Smooth muscle cell (in vitro differentiated cells): Measurements from ENCODE around the gene KDM2B. TPM values are rescaled to one million over a fixed set of nuclear protein-coding genes. Genes with fewer than 3 reads are reported as not detected.

Source experiments
- DNase-seq: peaks from one replicate; lab custom pipeline; 2025; ENCODE audit not compliant: unreplicated experiment; lab: John Stamatoyannopoulos, UW
- H2AFZ ChIP-seq: fragments of 200-600 bp; sonication (generic); 2 replicates; pipeline ENCODE4 v1.6.0; 2016; ENCODE audit warnings: antibody characterized with exemption, low read depth, mild to moderate bottlenecking
- H3F3A ChIP-seq: fragments of 200-600 bp; sonication (generic); 2 replicates; pipeline ENCODE4 v1.6.0; 2017; ENCODE audit warnings: antibody characterized with exemption, low read depth
- H3K27ac ChIP-seq: fragments of 200-600 bp; sonication (generic); 2 replicates; pipeline ENCODE4 v1.5.1; 2016; ENCODE audit warnings: low read depth, mild to moderate bottlenecking
- H3K27me3 ChIP-seq: fragments of 200-600 bp; sonication (generic); 2 replicates; pipeline ENCODE4 v1.6.1; 2016; ENCODE audit warnings: low read depth, mild to moderate bottlenecking
- H3K36me3 ChIP-seq: fragments of 200-600 bp; sonication (generic); 2 replicates; pipeline ENCODE4 v1.5.1; 2016; ENCODE audit warnings: low read depth
- H3K4me1 ChIP-seq: fragments of 200-600 bp; sonication (generic); 2 replicates; pipeline ENCODE4 v1.5.1; 2016; ENCODE audit warnings: low read depth
- H3K4me2 ChIP-seq: fragments of 200-600 bp; sonication (generic); 2 replicates; pipeline ENCODE4 v1.6.0; 2016; ENCODE audit warnings: mild to moderate bottlenecking
- H3K4me3 ChIP-seq: fragments of 200-600 bp; sonication (generic); 2 replicates; pipeline ENCODE4 v1.5.1; 2016; ENCODE audit warnings: mild to moderate bottlenecking
- H3K79me2 ChIP-seq: fragments of 200-600 bp; sonication (generic); 2 replicates; pipeline ENCODE4 v1.6.0; 2016; ENCODE audit warnings: low read depth, mild to moderate bottlenecking
- H3K9ac ChIP-seq: fragments of 200-600 bp; sonication (generic); 2 replicates; pipeline ENCODE4 v1.6.0; 2016; ENCODE audit warnings: low read depth
- H3K9me3 ChIP-seq: fragments of 200-600 bp; sonication (generic); replicated peaks from 2 replicates; pipeline ENCODE4 v1.5.1; 2016; ENCODE audit warnings: low read depth
- H4K20me1 ChIP-seq: fragments of 200-600 bp; sonication (generic); 2 replicates; pipeline ENCODE4 v1.6.0; 2016; ENCODE audit warnings: low read depth
- WGBS: methylation state at CpG from one replicate; pipeline ENCODE4 v1.1.7; 2016; ENCODE audit warnings: low lambda C conversion rate; 5-methylcytosine and 5-hydroxymethylcytosine counted together
- polyA plus RNA-seq: library from polyadenylated mRNA; unstranded; fragments of >200 nt; fragmentation: Nextera tagmentation; extraction: Ambion mirVana; gene quantifications from 2 replicates; pipeline ENCODE4 v1.2.1, GENCODE V29; 2016
- total RNA-seq: library from RNA; depleted of rRNA; stranded (reverse); fragments of >200 nt; gene quantifications from 2 replicates; pipeline ENCODE4 v1.2.3, GENCODE V29; 2014
- TF ChIP-seq, protein P1 (sequence below): fragments of 200-600 bp; sonication (generic); IDR thresholded peaks from 2 replicates; pipeline ENCODE4 v1.5.1; 2017; ENCODE audit warnings: borderline replicate concordance, mild to moderate bottlenecking, antibody characterized with exemption; ENCODE audit not compliant: insufficient read depth, poor library complexity, severe bottlenecking

KDM2B gene
- total RNA-seq (19.9 and 34.9 TPM in 2 replicates), polyA plus RNA-seq (16.3 and 22.6 TPM in 2 replicates)

DNA sequence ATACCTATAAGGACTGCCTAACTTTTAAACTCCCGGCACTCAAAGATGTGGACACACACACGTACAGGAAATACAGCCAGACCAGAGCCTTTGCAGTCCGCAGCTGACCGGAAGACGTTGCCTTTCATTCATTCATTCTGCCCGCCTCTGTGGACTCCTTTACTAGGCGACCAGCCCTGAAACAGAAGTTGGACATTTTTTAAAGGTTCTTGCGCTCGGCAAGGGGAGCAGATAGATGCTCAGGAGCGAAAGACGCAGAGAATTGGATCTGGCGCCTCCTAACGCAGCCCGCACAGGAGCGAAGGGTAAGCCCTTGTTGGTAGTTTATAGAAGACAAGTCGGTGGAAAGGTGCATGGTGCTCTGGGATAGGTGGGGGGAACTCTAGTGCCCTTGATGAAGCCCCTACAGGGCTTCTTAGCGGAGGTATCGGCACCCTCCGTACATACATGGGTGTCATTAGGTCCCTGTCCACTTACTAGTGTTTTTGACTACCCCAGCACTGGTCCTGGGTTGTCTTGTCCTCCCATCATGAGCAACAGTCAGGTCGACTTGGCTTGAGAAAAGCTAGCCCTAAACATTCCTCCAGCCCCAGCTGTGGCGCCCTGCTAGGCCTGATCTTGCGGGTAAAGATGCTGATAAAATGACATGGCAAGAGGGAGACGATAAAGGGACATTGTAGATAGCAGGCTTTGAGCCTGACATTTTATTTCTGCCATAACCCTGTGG lies at the start of gene KDM2B:
Gene KDM2B, minus strand, starts transcription at position 65 of the 727 bp plus-strand sequence. CDS start 112 bp downstream, outside the sequence.
- Histone ChIP-seq H3K4me1 (peaks cover 40% of the 10 kb centered on the region), H3K4me3 (peak within 1 kb of the TSS; percentile 78), H3K9ac (peak within 1 kb of the TSS; percentile 81), H3K27ac (peak within 1 kb of the TSS; percentile 60), H3K9me3 (no peaks in the 10 kb centered on the region), H4K20me1 (no peaks in the 10 kb centered on the region), H3F3A (peaks cover 20% of the 10 kb centered on the region), H3K79me2 (no peaks in the 10 kb centered on the region), H3K4me2 (peak within 1 kb of the TSS; percentile 100), H2AFZ (peak within 1 kb of the TSS; percentile 96), H3K27me3 (no peaks in the 10 kb centered on the region), H3K36me3 (no peaks in the 10 kb centered on the region)
- 4% methylated on average over 23 of the region's 23 CpGs for WGBS
- peak; percentile 15 for DNase-seq
- TF ChIP-seq, protein P1, sequence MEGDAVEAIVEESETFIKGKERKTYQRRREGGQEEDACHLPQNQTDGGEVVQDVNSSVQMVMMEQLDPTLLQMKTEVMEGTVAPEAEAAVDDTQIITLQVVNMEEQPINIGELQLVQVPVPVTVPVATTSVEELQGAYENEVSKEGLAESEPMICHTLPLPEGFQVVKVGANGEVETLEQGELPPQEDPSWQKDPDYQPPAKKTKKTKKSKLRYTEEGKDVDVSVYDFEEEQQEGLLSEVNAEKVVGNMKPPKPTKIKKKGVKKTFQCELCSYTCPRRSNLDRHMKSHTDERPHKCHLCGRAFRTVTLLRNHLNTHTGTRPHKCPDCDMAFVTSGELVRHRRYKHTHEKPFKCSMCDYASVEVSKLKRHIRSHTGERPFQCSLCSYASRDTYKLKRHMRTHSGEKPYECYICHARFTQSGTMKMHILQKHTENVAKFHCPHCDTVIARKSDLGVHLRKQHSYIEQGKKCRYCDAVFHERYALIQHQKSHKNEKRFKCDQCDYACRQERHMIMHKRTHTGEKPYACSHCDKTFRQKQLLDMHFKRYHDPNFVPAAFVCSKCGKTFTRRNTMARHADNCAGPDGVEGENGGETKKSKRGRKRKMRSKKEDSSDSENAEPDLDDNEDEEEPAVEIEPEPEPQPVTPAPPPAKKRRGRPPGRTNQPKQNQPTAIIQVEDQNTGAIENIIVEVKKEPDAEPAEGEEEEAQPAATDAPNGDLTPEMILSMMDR: no peak

DNA sequence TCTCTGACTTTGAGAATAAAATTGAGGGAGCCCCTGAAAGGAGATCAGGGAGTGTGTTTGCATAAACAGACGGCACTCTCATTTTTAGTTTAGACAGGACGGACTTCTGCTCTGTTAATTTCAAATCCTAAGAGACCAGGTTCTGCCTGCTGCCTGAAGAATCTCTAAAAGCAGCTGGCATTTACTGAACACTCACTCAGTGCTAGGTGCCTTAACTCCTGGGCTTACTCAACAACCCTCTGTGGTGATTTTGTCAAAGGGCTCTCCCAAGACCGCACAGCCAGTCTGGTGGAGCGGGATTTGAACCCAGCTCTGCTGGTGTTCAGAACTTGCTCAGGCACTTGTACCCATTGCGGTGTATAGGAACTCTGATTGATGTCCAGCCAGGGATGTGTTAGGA lies 47.7 kb upstream of the KDM2B start:
- Histone ChIP-seq H2AFZ (no peak overlapping the region), H3K27ac (peak overlapping the region; percentile 2), H3F3A (peaks cover 18% of the 10 kb centered on the region), H3K79me2 (no peaks in the 10 kb centered on the region), H3K27me3 (no peaks in the 10 kb centered on the region), H3K4me3 (peak overlapping the region; percentile 49), H3K4me1 (peaks cover 26% of the 10 kb centered on the region), H3K4me2 (peak overlapping the region; percentile 82), H3K9ac (no peak overlapping the region), H3K9me3 (no peaks in the 10 kb centered on the region), H3K36me3 (no peaks in the 10 kb centered on the region), H4K20me1 (no peaks in the 10 kb centered on the region)
- DNase-seq: no peak
- WGBS: 82% methylated on average over 5 of the region's 5 CpGs
- TF ChIP-seq, protein P1: no peak

DNA sequence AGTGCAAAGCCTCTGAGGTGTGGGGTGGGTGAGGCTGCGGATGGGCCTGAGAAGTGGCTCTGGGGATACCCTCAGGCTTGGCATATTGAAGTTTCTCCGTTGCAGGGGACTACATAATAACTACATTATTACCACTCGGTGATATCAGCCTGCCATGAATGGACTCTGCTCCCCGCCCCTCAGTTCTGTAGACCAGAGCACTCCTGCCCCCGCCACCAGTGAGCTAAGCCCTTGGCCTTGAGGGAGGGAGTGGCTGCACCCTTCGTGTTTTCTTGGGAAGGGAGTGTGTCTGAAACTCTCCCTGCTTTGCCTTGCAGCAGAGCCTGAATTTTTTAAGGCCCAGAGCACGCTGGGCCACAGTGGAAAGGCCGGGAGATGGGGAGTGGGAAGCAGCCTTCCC lies 47.2 kb upstream of the KDM2B start:
- Histone ChIP-seq H3K27me3 (no peaks in the 10 kb centered on the region), H3K36me3 (no peaks in the 10 kb centered on the region), H3K79me2 (no peaks in the 10 kb centered on the region), H3K9ac (no peak overlapping the region), H3F3A (peaks cover 18% of the 10 kb centered on the region), H3K4me2 (peak overlapping the region; percentile 82), H2AFZ (peak overlapping the region; percentile 58), H3K9me3 (no peaks in the 10 kb centered on the region), H4K20me1 (no peaks in the 10 kb centered on the region), H3K27ac (peak overlapping the region; percentile 49), H3K4me3 (peak overlapping the region; percentile 49), H3K4me1 (peaks cover 21% of the 10 kb centered on the region)
- 22% methylated on average over 8 of the region's 8 CpGs for WGBS
- TF ChIP-seq, protein P1: no peak
- peak; percentile 6 for DNase-seq
